Esophagus muscularis mucosa (tissue), 4 donors: ENCODE results near the gene PTPN9.

Source experiments
- CTCF ChIP-seq, 3 experiments: fragments of 200-600 bp in 2 of 3; fragments of 450-650 bp in 1 of 3; sonication (generic) in 2 of 3; IDR thresholded peaks; one replicate each; pipeline ENCODE4 v1.5.1; 2017 to 2019; ENCODE audit warnings: antibody characterized with exemption in 3 of 3, mild to moderate bottlenecking in 2 of 3, moderate library complexity in 1 of 3
- EP300 ChIP-seq: sonication (generic); formaldehyde crosslinking; IDR thresholded peaks from one replicate; pipeline ENCODE4 v1.6.1; 2017; ENCODE audit warnings: antibody characterized with exemption
- POLR2A ChIP-seq: fragments of 450-650 bp; IDR thresholded peaks from one replicate; pipeline ENCODE4 v1.6.1; 2017; ENCODE audit warnings: antibody characterized with exemption, moderate library complexity, mild to moderate bottlenecking, low read depth

DNA sequence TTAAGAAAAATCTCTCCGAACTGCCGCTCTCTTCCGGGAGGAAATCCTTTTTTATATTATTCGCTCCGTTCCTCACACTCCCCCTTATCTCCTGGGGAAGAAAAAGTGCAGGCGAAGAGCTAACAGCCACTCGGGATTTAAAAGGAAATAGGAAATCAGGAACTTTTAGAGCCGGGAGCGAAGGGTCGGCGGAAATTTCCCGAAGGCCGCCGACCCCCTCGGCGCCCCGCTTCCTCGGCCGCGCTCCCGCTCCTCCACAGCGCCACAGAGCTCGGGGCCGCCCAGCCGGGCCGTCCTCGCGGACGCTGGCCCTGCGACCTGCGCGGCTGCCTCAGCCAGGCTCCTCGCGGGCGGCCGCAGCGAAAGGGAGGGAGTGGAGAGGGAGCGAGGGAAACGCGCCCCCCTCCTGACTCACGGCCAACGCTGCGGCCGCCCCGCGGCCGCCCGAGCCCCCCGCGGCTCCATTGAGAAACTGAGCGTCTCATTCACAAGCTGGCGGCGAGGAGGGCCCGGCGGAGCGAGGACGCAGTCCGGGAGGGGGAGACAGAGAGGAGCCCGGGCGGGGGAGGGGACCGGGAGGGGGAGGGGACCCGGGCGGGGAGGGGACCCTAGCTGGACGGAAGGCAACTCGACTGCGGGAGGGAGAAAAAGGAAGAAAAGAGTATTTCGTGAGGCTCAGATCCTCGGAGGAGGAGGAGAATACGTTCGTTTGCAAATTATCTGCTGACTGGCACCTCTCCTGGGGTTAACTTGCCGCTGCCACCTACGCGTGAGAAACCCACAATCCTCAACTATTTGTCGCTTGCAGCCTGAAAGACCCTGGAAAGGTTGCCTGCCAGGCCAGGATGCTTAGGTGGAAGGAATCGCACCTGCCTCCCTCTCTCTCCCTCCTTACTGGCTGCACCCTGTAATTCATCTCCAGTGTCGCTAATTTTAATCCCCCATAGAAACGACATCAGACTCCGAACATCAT is at the start of gene PTPN9:
- TF ChIP-seq CTCF (IDR thresholded peaks at IDR 0.05), result peak; percentile 26 to 70 (median 44)
- no peak for TF ChIP-seq EP300
- no peak for TF ChIP-seq POLR2A
